Right atrium auricular region (tissue), 2 donors: Measurements from ENCODE around the gene BNC2. TPM values are rescaled to one million over a fixed set of nuclear protein-coding genes. Genes with fewer than 3 reads are reported as not detected.
"Not testable (repeated sequence)": the region's sequence is repeated elsewhere in the genome, so short reads cannot be mapped to it uniquely, and the experiment has no call there.

Experiments used
- DNase-seq: peaks from one replicate; pipeline ENCODE4 v3.0.0-alpha.2; 2019; ENCODE audit warnings: low spot score
- H3K27ac ChIP-seq, 2 donors: fragments of 200-600 bp; sonication (generic); 1 replicate in 1 of 2; 2 replicates in 1 of 2; pipeline ENCODE4 v1.5.1; 2016 to 2019
- H3K27me3 ChIP-seq, 2 donors: fragments of 200-600 bp; sonication (generic); one replicate each; pipeline versions ENCODE4 v1.5.1 to v1.6.0; 2017 to 2019
- H3K36me3 ChIP-seq: fragments of 200-600 bp; sonication (generic); one replicate; pipeline ENCODE4 v1.5.1; 2016
- H3K4me1 ChIP-seq, 2 donors: fragments of 200-600 bp; sonication (generic); one replicate each; pipeline versions ENCODE4 v1.5.1 to v1.6.0; 2017 to 2019
- H3K4me3 ChIP-seq, 2 donors: fragments of 200-600 bp; sonication (generic); 1 replicate in 1 of 2; 2 replicates in 1 of 2; pipeline ENCODE4 v1.5.1; 2017 to 2019; ENCODE audit warnings: mild to moderate bottlenecking in 1 of 2, moderate library complexity in 1 of 2
- H3K9me3 ChIP-seq, 2 donors: fragments of 200-600 bp; sonication (generic); one replicate each; pipeline ENCODE4 v1.5.1; 2019
- total RNA-seq, 2 donors: library from RNA; depleted of rRNA; stranded (reverse); fragments of >200 nt; gene quantifications; one replicate each; pipeline ENCODE4 v1.1.0, GENCODE V29; 2016
- TF ChIP-seq, protein P1 (sequence below), 2 donors: fragments of 200-600 bp; sonication (generic); IDR thresholded peaks; one replicate each; pipeline ENCODE4 v1.5.1; 2019; ENCODE audit warnings: antibody characterized with exemption in 2 of 2

The BNC2 gene
- total RNA-seq, 2 donors from 2014 or later, result 68.3 to 77.6 TPM

DNA sequence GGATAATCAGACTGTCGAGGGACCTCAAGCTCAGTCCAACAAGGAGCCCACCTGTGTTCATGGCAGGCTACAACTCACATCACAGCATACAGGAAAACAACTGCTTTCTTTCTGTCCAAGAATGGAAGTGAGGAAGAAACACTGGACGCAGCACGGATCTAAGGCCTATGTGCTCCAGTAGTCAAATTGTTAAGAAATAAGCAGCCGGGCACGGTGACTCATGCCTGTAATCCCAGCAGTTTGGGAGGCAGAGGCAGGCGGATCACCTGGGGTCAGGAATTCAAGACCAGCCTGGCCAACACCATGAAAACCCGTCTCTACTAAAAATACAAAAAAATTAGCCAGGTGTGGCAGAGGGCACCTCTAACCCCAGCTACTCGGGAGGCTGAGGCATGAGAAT is 427.8 kb downstream of the BNC2 start:
- Histone ChIP-seq H3K9me3 (no peaks in the 10 kb centered on the region), H3K27me3 (no peaks in the 10 kb centered on the region), H3K4me3 (no peak overlapping the region), H3K4me1 (no peaks in the 10 kb centered on the region), H3K36me3 (no peaks in the 10 kb centered on the region), H3K27ac (no peak overlapping the region)
- DNase-seq, result no peak
- TF ChIP-seq, protein P1, sequence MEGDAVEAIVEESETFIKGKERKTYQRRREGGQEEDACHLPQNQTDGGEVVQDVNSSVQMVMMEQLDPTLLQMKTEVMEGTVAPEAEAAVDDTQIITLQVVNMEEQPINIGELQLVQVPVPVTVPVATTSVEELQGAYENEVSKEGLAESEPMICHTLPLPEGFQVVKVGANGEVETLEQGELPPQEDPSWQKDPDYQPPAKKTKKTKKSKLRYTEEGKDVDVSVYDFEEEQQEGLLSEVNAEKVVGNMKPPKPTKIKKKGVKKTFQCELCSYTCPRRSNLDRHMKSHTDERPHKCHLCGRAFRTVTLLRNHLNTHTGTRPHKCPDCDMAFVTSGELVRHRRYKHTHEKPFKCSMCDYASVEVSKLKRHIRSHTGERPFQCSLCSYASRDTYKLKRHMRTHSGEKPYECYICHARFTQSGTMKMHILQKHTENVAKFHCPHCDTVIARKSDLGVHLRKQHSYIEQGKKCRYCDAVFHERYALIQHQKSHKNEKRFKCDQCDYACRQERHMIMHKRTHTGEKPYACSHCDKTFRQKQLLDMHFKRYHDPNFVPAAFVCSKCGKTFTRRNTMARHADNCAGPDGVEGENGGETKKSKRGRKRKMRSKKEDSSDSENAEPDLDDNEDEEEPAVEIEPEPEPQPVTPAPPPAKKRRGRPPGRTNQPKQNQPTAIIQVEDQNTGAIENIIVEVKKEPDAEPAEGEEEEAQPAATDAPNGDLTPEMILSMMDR (IDR thresholded peaks at IDR 0.05), result no peak

DNA sequence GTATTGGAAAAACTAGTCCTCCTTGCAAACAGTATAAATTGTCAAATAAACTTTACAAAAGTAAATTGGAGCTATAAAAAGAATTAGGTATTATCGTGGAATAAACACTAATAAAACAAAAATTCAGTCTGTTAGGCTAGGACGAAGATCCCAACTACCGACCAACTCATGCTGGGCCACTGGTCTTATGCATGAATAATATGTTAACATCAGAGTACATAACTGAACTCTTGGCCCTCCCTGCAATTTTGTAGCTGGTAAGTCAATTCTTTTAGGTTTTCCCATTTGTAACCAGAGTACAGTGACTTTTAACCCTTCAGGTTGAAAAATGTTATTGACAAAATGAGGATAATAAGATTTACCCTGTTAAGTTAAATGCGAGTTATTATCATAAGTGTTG is 428.7 kb downstream of the BNC2 start:
- H3K27ac ChIP-seq, result no peak overlapping the region
- no peaks in the 10 kb centered on the region for H3K9me3 ChIP-seq
- DNase-seq, result no peak
- H3K4me3 ChIP-seq, result no peak overlapping the region
- TF ChIP-seq, protein P1 (IDR thresholded peaks at IDR 0.05), result no peak
- no peaks in the 10 kb centered on the region for H3K36me3 ChIP-seq
- no peaks in the 10 kb centered on the region for H3K4me1 ChIP-seq
- H3K27me3 ChIP-seq, result no peaks in the 10 kb centered on the region

DNA sequence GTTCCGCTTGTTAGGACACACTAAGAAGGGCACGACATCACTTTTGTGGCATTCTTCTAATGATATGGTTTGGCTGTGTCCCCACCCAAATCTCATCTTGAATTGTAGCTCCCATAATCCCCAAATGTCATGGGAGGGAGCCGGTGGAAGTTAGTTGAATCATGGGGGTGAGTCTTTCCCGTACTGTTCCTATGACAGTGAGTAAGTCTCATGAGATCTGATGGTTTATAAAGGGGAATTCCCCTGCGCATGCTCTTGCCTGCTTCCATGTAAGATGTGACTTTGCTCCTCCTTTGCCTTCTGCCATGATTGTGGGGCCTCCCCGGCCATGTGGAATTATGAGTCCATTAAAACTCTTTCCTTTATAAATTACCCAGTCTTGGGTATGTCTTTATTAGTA is 431.6 kb downstream of the BNC2 start:
- H3K4me1 ChIP-seq, H3K27me3 ChIP-seq, H3K27ac ChIP-seq, H3K36me3 ChIP-seq, DNase-seq, H3K9me3 ChIP-seq, H3K4me3 ChIP-seq: not testable (repeated sequence)

DNA sequence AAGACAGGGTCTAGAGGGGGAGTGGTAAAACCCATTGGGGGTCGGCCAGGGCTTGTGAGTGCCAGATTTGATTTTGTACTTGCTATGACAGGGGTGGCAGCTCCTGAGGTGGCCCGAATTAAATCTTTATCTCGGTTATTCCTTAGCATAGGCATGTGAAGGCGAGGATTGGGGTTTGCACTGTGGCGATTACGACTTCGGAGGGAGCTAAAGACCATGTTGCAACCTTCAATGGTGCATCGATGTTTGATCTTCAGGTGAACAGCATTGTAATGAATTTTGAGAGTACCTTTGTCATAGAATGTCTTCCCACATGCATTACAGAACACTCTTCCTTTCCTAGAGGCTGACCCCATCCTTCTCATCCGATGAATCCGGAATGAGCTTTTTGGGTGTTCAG is 433.9 kb downstream of the BNC2 start:
- no peaks in the 10 kb centered on the region for H3K27me3 ChIP-seq
- H3K4me1 ChIP-seq, result no peaks in the 10 kb centered on the region
- no peak overlapping the region for H3K4me3 ChIP-seq
- no peak overlapping the region for H3K27ac ChIP-seq
- no peaks in the 10 kb centered on the region for H3K9me3 ChIP-seq
- TF ChIP-seq, protein P1 (IDR thresholded peaks at IDR 0.05), result no peak
- H3K36me3 ChIP-seq, result no peaks in the 10 kb centered on the region
- no peak for DNase-seq

DNA sequence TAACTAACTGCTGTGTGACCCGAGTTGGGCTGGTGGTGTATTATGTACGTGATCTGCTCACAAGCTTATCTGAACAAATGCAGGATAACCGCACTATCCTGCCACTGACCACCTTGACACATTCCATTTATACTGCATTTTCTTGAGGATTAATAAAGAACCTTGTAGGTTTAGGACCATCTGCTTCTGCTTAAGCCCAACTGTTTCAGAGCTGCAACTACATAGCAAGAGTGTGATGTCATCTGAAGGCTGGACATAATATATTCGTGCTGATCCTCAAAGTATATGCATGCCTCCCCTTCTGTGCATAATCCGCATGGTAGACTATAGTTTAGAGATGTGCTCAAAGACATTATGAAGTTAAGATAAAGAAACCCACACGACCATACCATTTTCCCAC is 435.9 kb downstream of the BNC2 start:
- TF ChIP-seq, protein P1 (IDR thresholded peaks at IDR 0.05), result no peak
- Histone ChIP-seq H3K4me1 (no peaks in the 10 kb centered on the region), H3K36me3 (no peaks in the 10 kb centered on the region), H3K4me3 (no peak overlapping the region), H3K9me3 (no peaks in the 10 kb centered on the region), H3K27ac (no peak overlapping the region), H3K27me3 (no peaks in the 10 kb centered on the region)
- no peak for DNase-seq

DNA sequence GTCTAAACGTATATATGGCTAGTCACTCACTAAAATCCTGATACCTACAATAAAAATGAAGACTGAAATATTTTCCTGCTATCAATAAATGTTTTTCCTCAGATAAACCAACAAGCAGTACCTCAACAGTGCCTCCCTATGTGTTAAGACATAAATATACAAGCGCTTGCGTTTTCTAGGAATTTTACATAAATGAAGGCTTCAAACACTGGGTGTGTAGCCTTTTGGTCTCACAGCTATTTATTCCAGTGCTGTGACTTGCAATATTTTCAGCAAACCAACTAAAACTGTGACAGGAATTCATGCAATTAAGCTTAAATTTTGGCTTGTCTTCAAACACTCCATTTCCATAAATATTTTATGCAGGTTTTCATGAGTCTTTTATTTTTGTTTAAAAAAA is 437.0 kb downstream of the BNC2 start:
- no peak for DNase-seq
- TF ChIP-seq, protein P1 (IDR thresholded peaks at IDR 0.05), result no peak
- no peak overlapping the region for H3K27ac ChIP-seq
- H3K4me3 ChIP-seq, result no peak overlapping the region
- no peaks in the 10 kb centered on the region for H3K36me3 ChIP-seq
- H3K4me1 ChIP-seq, result no peaks in the 10 kb centered on the region
- no peaks in the 10 kb centered on the region for H3K9me3 ChIP-seq
- no peaks in the 10 kb centered on the region for H3K27me3 ChIP-seq
